ENCODE data around the gene GID8. TPM values are rescaled to one million over a fixed set of nuclear protein-coding genes. Genes with fewer than 3 reads are reported as not detected.

Gene GID8
- total and polyA plus RNA-seq, 2 of the 13 experiments (the other 11 are each of a cell fraction or from before 2014, with no cell fraction given): 39.6 to 59.8 TPM

DNA sequence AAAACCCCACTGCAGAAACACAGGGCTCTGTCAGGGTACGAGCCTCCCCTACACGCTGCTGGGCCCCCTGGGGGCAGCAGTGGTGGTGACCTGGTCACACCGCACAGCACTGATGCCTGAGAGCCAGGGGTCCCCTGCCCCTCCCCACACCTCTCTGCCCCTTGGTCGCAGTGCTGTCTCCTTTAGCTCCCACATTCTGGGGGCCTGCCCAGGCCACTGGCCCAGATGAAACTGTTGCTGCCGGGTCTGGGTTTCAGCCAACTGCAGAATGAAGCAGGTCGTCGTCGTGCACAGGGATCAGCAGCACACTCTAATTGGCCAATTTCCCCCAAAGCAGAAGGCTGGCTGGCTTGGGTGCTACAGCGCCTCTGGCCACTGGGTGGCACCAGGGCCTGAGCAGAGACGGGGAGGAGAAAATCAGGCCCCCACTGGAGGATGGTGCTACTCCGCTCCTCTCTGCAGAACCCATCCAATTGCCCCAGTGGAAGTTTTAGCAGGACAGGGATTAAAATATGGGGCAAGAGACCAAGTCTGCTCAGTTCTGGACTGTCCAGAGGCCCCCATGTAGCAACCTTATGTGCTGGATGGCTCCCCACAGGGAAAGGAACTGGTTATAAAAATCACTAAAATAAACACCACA lies 37.8 kb upstream of the GID8 start (continued):
- peak; percentile 11; the same call in 1 of the 2 replicates for TF ChIP-seq NCOA2 (CRISPR knock-in tag; IDR thresholded peaks at IDR 0.05)
- peak; percentile 85 for TF ChIP-seq ZBTB38 (CRISPR knock-in tag; IDR thresholded peaks at IDR 0.05)
- TF ChIP-seq RAD51 (IDR thresholded peaks at IDR 0.05; ENCODE audit: borderline replicate concordance): no peak
- TF ChIP-seq ZC3H13 (CRISPR knock-in tag; IDR thresholded peaks at IDR 0.05): peak; percentile 100
- peak; percentile 86; the same call in 1 of the 2 replicates for TF ChIP-seq HNF1B (CRISPR knock-in tag; IDR thresholded peaks at IDR 0.05)
- no peak; the same call in none of the 2 replicates for TF ChIP-seq ZNF619 (CRISPR knock-in tag; IDR thresholded peaks at IDR 0.05)
- no peak for TF ChIP-seq MBNL3 (CRISPR knock-in tag; conservative IDR thresholded peaks at IDR 0.05)
- TF ChIP-seq KMT2B (CRISPR knock-in tag; IDR thresholded peaks at IDR 0.05): 0 out of 2 replicates have a peak, but pooled peaks have one; percentile 45
- TF ChIP-seq ZNF672 (CRISPR knock-in tag; IDR thresholded peaks at IDR 0.05): peak; percentile 93; the same call in 1 of the 2 replicates
- peak; percentile 68 for TF ChIP-seq SRSF4 (IDR thresholded peaks at IDR 0.05; ENCODE audit: low read depth, low read length, poor library complexity, severe bottlenecking)
- TF ChIP-seq, protein P1, sequence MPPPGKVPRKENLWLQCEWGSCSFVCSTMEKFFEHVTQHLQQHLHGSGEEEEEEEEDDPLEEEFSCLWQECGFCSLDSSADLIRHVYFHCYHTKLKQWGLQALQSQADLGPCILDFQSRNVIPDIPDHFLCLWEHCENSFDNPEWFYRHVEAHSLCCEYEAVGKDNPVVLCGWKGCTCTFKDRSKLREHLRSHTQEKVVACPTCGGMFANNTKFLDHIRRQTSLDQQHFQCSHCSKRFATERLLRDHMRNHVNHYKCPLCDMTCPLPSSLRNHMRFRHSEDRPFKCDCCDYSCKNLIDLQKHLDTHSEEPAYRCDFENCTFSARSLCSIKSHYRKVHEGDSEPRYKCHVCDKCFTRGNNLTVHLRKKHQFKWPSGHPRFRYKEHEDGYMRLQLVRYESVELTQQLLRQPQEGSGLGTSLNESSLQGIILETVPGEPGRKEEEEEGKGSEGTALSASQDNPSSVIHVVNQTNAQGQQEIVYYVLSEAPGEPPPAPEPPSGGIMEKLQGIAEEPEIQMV (CRISPR knock-in tag; IDR thresholded peaks at IDR 0.05; ENCODE audit: low read depth): peak; percentile 76; the same call in 1 of the 2 replicates
- peak; percentile 50; the same call in 1 of the 2 replicates for TF ChIP-seq TARDBP (CRISPR knock-in tag; IDR thresholded peaks at IDR 0.05)
- TF ChIP-seq ZBTB44 (CRISPR knock-in tag; IDR thresholded peaks at IDR 0.05): peak; percentile 64
- peak; percentile 77; the same call in 1 of the 2 replicates for TF ChIP-seq GATAD1 (CRISPR knock-in tag; IDR thresholded peaks at IDR 0.05)
- peak; percentile 95 for TF ChIP-seq ZNF350 (CRISPR knock-in tag; IDR thresholded peaks at IDR 0.05; ENCODE audit: borderline replicate concordance, low read depth)
- TF ChIP-seq TRAFD1 (CRISPR knock-in tag; IDR thresholded peaks at IDR 0.05; ENCODE audit: borderline replicate concordance): no peak
- TF ChIP-seq ZNF614 (CRISPR knock-in tag; IDR thresholded peaks at IDR 0.05; ENCODE audit: borderline replicate concordance): no peak
- TF ChIP-seq TFDP1 (CRISPR knock-in tag; IDR thresholded peaks at IDR 0.05; ENCODE audit: borderline replicate concordance): peak; percentile 70; the same call in 1 of the 2 replicates
- peak; percentile 86 for TF ChIP-seq MED1 (CRISPR knock-in tag; IDR thresholded peaks at IDR 0.05)
- peak; percentile 91; the same call in 1 of the 2 replicates for TF ChIP-seq ZNF510 (CRISPR knock-in tag; IDR thresholded peaks at IDR 0.05; ENCODE audit: low read depth)
